CD14-positive monocyte (primary cell): ENCODE measurements around the gene GABBR2. TPM values are rescaled to one million over a fixed set of nuclear protein-coding genes. Genes with fewer than 3 reads are reported as not detected.

Source experiments
- DNase-seq, 3 donors: peaks; one replicate each; pipeline ENCODE4 v3.0.0-alpha.2; 2011 to 2022
- H2AFZ ChIP-seq: 2 replicates; pipeline ENCODE4 v1.6.0; 2012; ENCODE audit warnings: mild to moderate bottlenecking, low read depth, low read length, inconsistent platforms; ENCODE audit not compliant: insufficient read depth, poor library complexity, severe bottlenecking
- H3K27ac ChIP-seq, 2 donors: 1 replicate in 1 of 2; 2 replicates in 1 of 2; pipeline ENCODE4 v1.5.1; 2012 to 2013; ENCODE audit warnings: low read length in 2 of 2, control low read depth in 1 of 2, inconsistent platforms in 1 of 2, low read depth in 1 of 2, mild to moderate bottlenecking in 1 of 2
- H3K27me3 ChIP-seq, 2 donors: one replicate each; pipeline versions ENCODE4 v1.6.0 to v1.6.1; 2011 to 2013; ENCODE audit warnings: low read length in 2 of 2; ENCODE audit not compliant: control insufficient read depth in 2 of 2, insufficient read depth in 2 of 2
- H3K36me3 ChIP-seq, 2 donors: replicated peaks in 1 of 2; 1 replicate in 1 of 2; 2 replicates in 1 of 2; pipeline versions ENCODE4 v1.5.1 to v1.6.1; 2012 to 2013; ENCODE audit warnings: low read length in 2 of 2, control low read depth in 1 of 2, inconsistent platforms in 1 of 2, mild to moderate bottlenecking in 1 of 2; ENCODE audit not compliant: insufficient read depth in 2 of 2, control insufficient read depth in 1 of 2
- H3K4me1 ChIP-seq, 2 donors: 1 replicate in 1 of 2; 2 replicates in 1 of 2; pipeline versions ENCODE4 v1.5.1 to v1.6.1; 2012 to 2013; ENCODE audit warnings: low read length in 2 of 2, control low read depth in 1 of 2, inconsistent platforms in 1 of 2, mild to moderate bottlenecking in 1 of 2, moderate library complexity in 1 of 2; ENCODE audit not compliant: insufficient read depth in 2 of 2, control insufficient read depth in 1 of 2
- H3K4me2 ChIP-seq: replicated peaks from 2 replicates; pipeline ENCODE3; 2012; ENCODE audit warnings: low read length, moderate library complexity, mild to moderate bottlenecking; ENCODE audit not compliant: poor library complexity, severe bottlenecking; ENCODE audit errors: extremely low read depth
- H3K4me3 ChIP-seq, 3 experiments: fragments of 200-600 bp in 1 of 3; sonication (generic) in 1 of 3; replicated peaks in 1 of 3; 1 replicate in 2 of 3; 2 replicates in 1 of 3; pipeline ENCODE4 v1.5.1; 2011 to 2013; ENCODE audit warnings: low read length in 3 of 3, mild to moderate bottlenecking in 3 of 3, control low read depth in 2 of 3, low read depth in 2 of 3, inconsistent platforms in 1 of 3, moderate library complexity in 1 of 3
- H3K79me2 ChIP-seq: 2 replicates; pipeline ENCODE4 v1.6.0; 2012; ENCODE audit warnings: mild to moderate bottlenecking, control low read depth, inconsistent platforms, low read length, moderate library complexity; ENCODE audit not compliant: insufficient read depth
- H3K9ac ChIP-seq: 2 replicates; pipeline ENCODE4 v1.6.0; 2017; ENCODE audit warnings: low read length, mild to moderate bottlenecking; ENCODE audit not compliant: insufficient read depth, poor library complexity, severe bottlenecking
- H3K9me3 ChIP-seq, 2 donors: replicated peaks in 1 of 2; 1 replicate in 1 of 2; 2 replicates in 1 of 2; pipeline versions ENCODE4 v1.5.1 to v1.6.1; 2012 to 2013; ENCODE audit warnings: low read length in 2 of 2, control low read depth in 1 of 2; ENCODE audit not compliant: control insufficient read depth in 1 of 2, insufficient read depth in 1 of 2
- H4K20me1 ChIP-seq: 2 replicates; pipeline ENCODE4 v1.6.0; 2012; ENCODE audit warnings: mild to moderate bottlenecking, low read length, control low read depth, moderate library complexity; ENCODE audit not compliant: insufficient read depth
- H3K27ac Mint-ChIP-seq, 7 donors: one replicate each; pipeline ENCODE4 v1.8.0; 2020; ENCODE audit warnings: mild to moderate bottlenecking in 7 of 7, mixed read lengths in 7 of 7, moderate library complexity in 6 of 7, inconsistent platforms in 2 of 7
- H3K27me3 Mint-ChIP-seq, 3 donors: one replicate each; pipeline ENCODE4 v1.8.0; 2021 to 2022; ENCODE audit warnings: low read depth in 3 of 3, mild to moderate bottlenecking in 3 of 3, mixed read lengths in 3 of 3, moderate library complexity in 3 of 3, inconsistent platforms in 1 of 3
- H3K36me3 Mint-ChIP-seq, 2 donors: one replicate each; pipeline ENCODE4 v1.8.0; 2020; ENCODE audit warnings: mixed read lengths in 2 of 2, inconsistent platforms in 1 of 2, mild to moderate bottlenecking in 1 of 2
- H3K4me1 Mint-ChIP-seq: one replicate; pipeline ENCODE4 v1.8.0; 2020; ENCODE audit warnings: mild to moderate bottlenecking, mixed read lengths
- H3K4me3 Mint-ChIP-seq, 2 donors: one replicate each; pipeline ENCODE4 v1.8.0; 2020; ENCODE audit warnings: mild to moderate bottlenecking in 2 of 2, mixed read lengths in 2 of 2, moderate library complexity in 1 of 2
- H3K9me3 Mint-ChIP-seq, 7 donors: one replicate each; pipeline ENCODE4 v1.8.0; 2020 to 2022; ENCODE audit warnings: mixed read lengths in 7 of 7, mild to moderate bottlenecking in 6 of 7, moderate library complexity in 6 of 7, inconsistent platforms in 2 of 7
- CTCF ChIP-seq: fragments of 200-600 bp; IDR thresholded peaks from one replicate; pipeline ENCODE4 v1.8.0; 2022; ENCODE audit warnings: antibody characterized with exemption, mild to moderate bottlenecking
- WGBS: methylation state at CpG from one replicate; pipeline ENCODE4 v1.1.5; 2013; ENCODE audit warnings: missing lambda C conversion rate; ENCODE audit not compliant: insufficient coverage; 5-methylcytosine and 5-hydroxymethylcytosine counted together
- intact Hi-C, 2 donors: fragments of 100-400 bp; cut with micrococcal nuclease; formaldehyde crosslinking; loops; one replicate each; pipeline versions ENCODE4 v1.15.0 to v1.15.1; 2023
- polyA plus RNA-seq, 3 donors: library from polyadenylated mRNA; depleted of rRNA in 1 of 3; unstranded in 2 of 3; stranded (reverse) in 1 of 3; fragments of 300-500 nt in 2 of 3; fragments of >200 nt in 1 of 3; fragmentation: Illumina TruSeq in 2 of 3; gene quantifications; 1 replicate in 2 of 3; 2 replicates in 1 of 3; pipeline ENCODE4 v1.2.3, GENCODE V29; 2012 to 2021

Gene GABBR2
- polyA plus RNA-seq, 3 donors = not detected

- no peak for TF ChIP-seq CTCF
- Mint-ChIP-seq H3K4me3 (no peak overlapping the region), H3K9me3 (peaks cover 0 to 3% (median 0%) of the 10 kb centered on the region in 7 donors), H3K4me1 (peaks cover 30% of the 10 kb centered on the region), H3K27me3 (peaks cover 1 to 4% (median 4%) of the 10 kb centered on the region in 3 donors), H3K27ac (no peak overlapping the region), H3K36me3 (no peaks in the 10 kb centered on the region)
- H3K9ac ChIP-seq = no peak overlapping the region
- no peak for DNase-seq
- no peak overlapping the region for H3K4me2 ChIP-seq
- H2AFZ ChIP-seq = no peak overlapping the region
- no peaks in the 10 kb centered on the region for H3K9me3 ChIP-seq
- H3K27me3 ChIP-seq = peaks cover 0 to 2% of the 10 kb centered on the region in 2 donors
- H3K27ac ChIP-seq = no peak overlapping the region
- intact Hi-C loops = loop anchor here in 1 of 2 donors (5.0 kb wide), 1 partner anchor 481 kb away; no protein-coding TSS in a partner anchor
- H3K79me2 ChIP-seq = no peaks in the 10 kb centered on the region
- H3K4me3 ChIP-seq = no peak overlapping the region
- peaks cover 13 to 19% of the 10 kb centered on the region in 2 donors for H3K4me1 ChIP-seq
- H3K36me3 ChIP-seq = no peaks in the 10 kb centered on the region
- no peaks in the 10 kb centered on the region for H4K20me1 ChIP-seq
Observed at GRCh38 chr9:98311541-98311940, 397.2 kb downstream of the GABBR2 start.

GRCh38 chr9:98310752-98311392 lies 397.9 kb downstream of the GABBR2 start:
- Mint-ChIP-seq H3K4me1 (peaks cover 27% of the 10 kb centered on the region), H3K27ac (no peak overlapping the region), H3K9me3 (peaks cover 0 to 3% (median 0%) of the 10 kb centered on the region in 7 donors), H3K27me3 (peaks cover 4 to 6% (median 5%) of the 10 kb centered on the region in 3 donors), H3K36me3 (no peaks in the 10 kb centered on the region), H3K4me3 (no peak overlapping the region)
- no peak overlapping the region for H3K4me3 ChIP-seq
- no peak overlapping the region for H3K9ac ChIP-seq
- no peak for TF ChIP-seq CTCF
- no peaks in the 10 kb centered on the region for H3K79me2 ChIP-seq
- intact Hi-C loops = loop anchor here in 1 of 2 donors (5.0 kb wide), 1 partner anchor 481 kb away; no protein-coding TSS in a partner anchor
- peaks cover 0 to 2% of the 10 kb centered on the region in 2 donors for H3K27me3 ChIP-seq
- H3K9me3 ChIP-seq = no peaks in the 10 kb centered on the region
- no peak overlapping the region for H2AFZ ChIP-seq
- H3K36me3 ChIP-seq = no peaks in the 10 kb centered on the region
- whole genome bisulfite sequencing = 98% methylated on average over 5 of the region's 6 CpGs
- peaks cover 13 to 19% of the 10 kb centered on the region in 2 donors for H3K4me1 ChIP-seq
- H3K27ac ChIP-seq = no peak overlapping the region
- no peaks in the 10 kb centered on the region for H4K20me1 ChIP-seq
- DNase-seq = no peak
- no peak overlapping the region for H3K4me2 ChIP-seq
